ENCODE data around the gene DUSP1. TPM values are rescaled to one million over a fixed set of nuclear protein-coding genes. Genes with fewer than 3 reads are reported as not detected.

Gene DUSP1
- polyA plus RNA-seq, 1 donor from 2014 or later, result 48.3 TPM

DNA sequence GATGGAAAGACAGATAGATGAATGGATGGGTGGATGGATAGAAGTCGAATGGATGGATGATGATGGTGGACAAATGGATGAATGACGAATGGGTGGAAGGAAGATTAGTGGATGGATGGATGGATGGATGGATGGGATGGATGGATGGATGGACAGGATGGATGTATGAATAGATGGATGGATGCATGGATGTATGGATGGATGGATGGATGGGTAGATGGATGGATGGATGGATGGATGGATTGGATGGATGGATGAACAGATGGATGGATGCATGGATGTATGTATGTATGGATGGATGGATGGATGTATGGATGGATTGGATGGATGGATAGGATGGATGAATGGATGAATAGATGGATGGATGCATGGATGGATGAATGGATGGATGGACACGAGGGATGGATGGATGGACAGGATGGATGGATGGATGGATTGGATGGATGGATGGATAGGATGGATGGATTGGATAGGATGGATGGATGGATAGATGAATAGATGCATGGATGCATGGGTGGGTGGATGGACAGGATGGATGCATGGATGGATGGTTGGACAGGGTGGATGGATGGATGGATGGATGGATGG, 52.4 kb downstream of the DUSP1 start:
- TF ChIP-seq EZH2 (IDR thresholded peaks at IDR 0.05; ENCODE audit: borderline replicate concordance, insufficient read depth, low read length, poor library complexity, severe bottlenecking) (no peak), TAF1 (IDR thresholded peaks at IDR 0.05; ENCODE audit: low read depth) (no peak), POLR2AphosphoS5 (IDR thresholded peaks at IDR 0.05) (no peak), REST (IDR thresholded peaks at IDR 0.05; ENCODE audit: borderline replicate concordance) (no peak), MXI1 (conservative IDR thresholded peaks at IDR 0.05; ENCODE audit: poor library complexity, severe bottlenecking) (no peak), CTCF (IDR thresholded peaks at IDR 0.05; ENCODE audit: poor library complexity, severe bottlenecking) (no peak), EP300 (conservative IDR thresholded peaks at IDR 0.05; ENCODE audit: poor library complexity, severe bottlenecking) (no peak), RAD21 (conservative IDR thresholded peaks at IDR 0.05) (no peak), SMC3 (conservative IDR thresholded peaks at IDR 0.05; ENCODE audit: poor library complexity) (no peak)
- Histone ChIP-seq H3K4me3 (ENCODE audit: low read length) (no peak overlapping the region), H2AFZ (ENCODE audit: low read depth, low read length) (no peak overlapping the region), H3K27ac (ENCODE audit: low read length) (no peak overlapping the region), H3K36me3 (ENCODE audit: insufficient read depth, low read length) (no peaks in the 10 kb centered on the region), H3K79me2 (replicated peaks; ENCODE audit: insufficient read depth, low read length) (no peaks in the 10 kb centered on the region), H3F3A (ENCODE audit: insufficient read depth, low read length, poor library complexity, severe bottlenecking) (no peaks in the 10 kb centered on the region), H3K9ac (ENCODE audit: low read length) (no peak overlapping the region), H3K4me2 (ENCODE audit: low read length) (no peak overlapping the region), H3K9me2 (ENCODE audit: insufficient read depth, low read length) (no peaks in the 10 kb centered on the region), H4K20me1 (ENCODE audit: insufficient read depth) (no peaks in the 10 kb centered on the region), H3K9me3 (ENCODE audit: low read length) (no peaks in the 10 kb centered on the region), H3K27me3 (ENCODE audit: insufficient read depth, low read depth, low read length) (no peaks in the 10 kb centered on the region)

Small RNA genes within 50 kb of the gene (small RNA-seq; reads per million reads assigned to genes)
- 0 reads per million in 3 experiments for gene AC022217.4
- 0 to 1.2 (median 0) reads per million in 3 experiments for gene RF00019

Other genes with a start within 250 kb of the DUSP1 start
- gene NEURL1B, start 129.9 kb downstream of the DUSP1 start, polyA plus RNA-seq, result 12.7 and 15.7 TPM in 2 replicates
- gene ERGIC1, start 63.1 kb upstream of the DUSP1 start, polyA plus RNA-seq, result 59.1 and 69.4 TPM in 2 replicates
- 149 and 162 TPM in 2 replicates for gene RPL26L1, start 188.2 kb upstream of the DUSP1 start, polyA plus RNA-seq
- 53.0 and 53.7 TPM in 2 replicates for gene ATP6V0E1, start 212.6 kb upstream of the DUSP1 start, polyA plus RNA-seq

Data from neural cell (in vitro differentiated cells).